Stimulated activated memory B cell treated with anti-CD40 and anti-IgM and Interleukin-4, amounts not matched to agents 10 μg/mL and 1 μg/mL and 100 μg/mL, for 72 hours (primary cell): ENCODE results near the gene CIC.

Experiments
- ATAC-seq: fragments of 150-1000 bp; cut with Tn5 transposase; 2 replicates; pipeline ENCODE4 v1.10.0; 2021
- H3K27ac Mint-ChIP-seq: one replicate; pipeline ENCODE4 v1.8.0; 2022; ENCODE audit warnings: mild to moderate bottlenecking, mixed read lengths
- H3K27me3 Mint-ChIP-seq: one replicate; pipeline ENCODE4 v1.8.0; 2022; ENCODE audit warnings: mixed read lengths
- H3K36me3 Mint-ChIP-seq: one replicate; pipeline ENCODE4 v1.8.0; 2022; ENCODE audit warnings: mixed read lengths
- H3K4me1 Mint-ChIP-seq: one replicate; pipeline ENCODE4 v1.8.0; 2022; ENCODE audit warnings: mixed read lengths
- H3K4me3 Mint-ChIP-seq: one replicate; pipeline ENCODE4 v1.8.0; 2022; ENCODE audit warnings: mild to moderate bottlenecking, moderate library complexity, mixed read lengths
- H3K9me3 Mint-ChIP-seq: one replicate; pipeline ENCODE4 v1.8.0; 2022; ENCODE audit warnings: mixed read lengths

CIC gene

GRCh38 chr19:42315024-42315423, 46.0 kb downstream of the CIC start:
- no peak overlapping the region for H3K27ac Mint-ChIP-seq
- H3K9me3 Mint-ChIP-seq, result no peaks in the 10 kb centered on the region
- no peaks in the 10 kb centered on the region for H3K36me3 Mint-ChIP-seq
- no peak overlapping the region for H3K4me3 Mint-ChIP-seq
- peaks cover 52% of the 10 kb centered on the region for H3K27me3 Mint-ChIP-seq
- H3K4me1 Mint-ChIP-seq, result peaks cover 30% of the 10 kb centered on the region
- no peak for ATAC-seq

DNA sequence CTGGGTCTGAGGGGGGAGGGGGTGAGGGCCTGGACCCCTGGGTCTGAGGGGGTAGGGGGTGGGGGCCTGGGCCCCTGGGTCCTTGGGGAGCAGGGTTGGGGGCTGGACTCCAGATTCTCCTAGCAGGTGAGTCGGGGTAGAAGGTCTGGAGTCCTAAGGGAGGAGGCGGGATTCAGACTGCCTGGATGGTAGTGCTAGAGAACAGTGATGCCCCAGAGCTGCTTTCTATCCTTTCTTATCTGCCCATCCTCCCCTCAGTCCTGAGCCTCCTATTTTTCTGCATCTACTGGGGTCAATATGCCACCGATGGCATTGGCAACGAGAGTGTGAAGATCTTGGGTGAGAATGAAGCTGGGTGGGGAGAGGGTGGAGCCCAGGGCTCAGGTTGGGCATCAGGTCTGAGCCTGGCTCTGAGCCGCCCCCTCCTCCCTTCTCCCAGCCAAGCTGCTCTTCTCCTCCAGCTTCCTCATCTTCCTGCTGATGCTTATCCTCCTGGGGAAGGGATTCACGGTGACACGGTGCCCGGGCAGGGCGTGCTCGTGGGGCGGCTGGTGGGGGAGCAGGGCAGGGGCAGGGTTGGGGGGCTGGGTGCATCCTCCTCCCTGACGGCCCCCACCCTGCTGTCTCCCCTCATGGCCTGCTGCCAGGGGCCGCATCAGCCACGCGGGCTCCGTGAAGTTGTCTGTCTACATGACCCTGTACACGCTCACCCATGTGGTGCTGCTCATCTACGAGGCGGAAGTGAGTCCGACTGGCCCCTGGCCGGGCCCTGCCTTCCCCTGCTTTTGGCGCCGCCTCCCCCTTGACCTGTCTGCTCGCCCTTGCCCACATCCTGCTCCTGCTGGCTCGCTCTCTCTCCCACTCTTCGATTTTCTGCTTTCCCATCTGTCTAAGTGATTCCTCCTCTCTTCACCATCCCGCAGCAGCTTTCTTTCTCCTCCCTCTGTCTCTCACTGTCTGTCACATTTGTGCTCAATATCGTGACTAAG, 47.5 kb downstream of the CIC start:
- peak; percentile 57 for ATAC-seq
- H3K27me3 Mint-ChIP-seq, result peaks cover 41% of the 10 kb centered on the region
- H3K4me3 Mint-ChIP-seq, result peak overlapping the region; percentile 30

GRCh38 chr19:42317535-42317934, 48.5 kb downstream of the CIC start:
- Mint-ChIP-seq H3K4me3 (no peak overlapping the region), H3K36me3 (no peaks in the 10 kb centered on the region), H3K27me3 (peaks cover 31% of the 10 kb centered on the region), H3K4me1 (peaks cover 27% of the 10 kb centered on the region), H3K9me3 (no peaks in the 10 kb centered on the region), H3K27ac (peak overlapping the region; percentile 38)
- ATAC-seq, result no peak

More for the DNA sequence above, 47.5 kb downstream of the CIC start:
- no peaks in the 10 kb centered on the region for H3K36me3 Mint-ChIP-seq
- no peaks in the 10 kb centered on the region for H3K9me3 Mint-ChIP-seq
- peak overlapping the region; percentile 38 for H3K27ac Mint-ChIP-seq
- peaks cover 30% of the 10 kb centered on the region for H3K4me1 Mint-ChIP-seq

GRCh38 chr19:42322305-42322704, 53.3 kb downstream of the CIC start:
- H3K4me3 Mint-ChIP-seq, result no peak overlapping the region

DNA sequence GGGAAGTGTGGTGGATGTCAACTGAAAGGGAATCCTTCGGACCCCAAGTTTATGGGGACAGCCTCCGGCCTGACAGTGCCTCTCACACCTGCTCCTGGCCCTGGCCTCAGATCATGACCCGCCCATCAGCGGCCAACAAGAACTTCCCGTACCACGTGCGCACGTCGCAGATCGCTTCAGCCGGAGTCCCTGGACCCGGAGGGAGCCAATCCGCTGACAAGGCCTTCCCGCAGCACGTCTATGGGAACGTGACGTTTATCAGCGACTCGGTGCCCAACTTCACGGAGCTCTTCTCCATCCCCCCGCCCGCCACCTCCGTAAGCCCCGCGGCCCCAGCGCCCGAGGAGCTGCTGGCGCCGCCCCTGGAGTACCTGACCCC, 54.4 kb downstream of the CIC start:
- Mint-ChIP-seq H3K9me3 (no peaks in the 10 kb centered on the region), H3K27me3 (peaks cover 8% of the 10 kb centered on the region), H3K4me3 (no peak overlapping the region), H3K27ac (no peak overlapping the region), H3K4me1 (peaks cover 26% of the 10 kb centered on the region), H3K36me3 (no peaks in the 10 kb centered on the region)
- no peak for ATAC-seq

More at GRCh38 chr19:42322305-42322704, 53.3 kb downstream of the CIC start:
- no peak overlapping the region for H3K27ac Mint-ChIP-seq
- no peak for ATAC-seq
- peaks cover 8% of the 10 kb centered on the region for H3K27me3 Mint-ChIP-seq
- H3K9me3 Mint-ChIP-seq, result no peaks in the 10 kb centered on the region
- H3K36me3 Mint-ChIP-seq, result no peaks in the 10 kb centered on the region
- H3K4me1 Mint-ChIP-seq, result peaks cover 19% of the 10 kb centered on the region

- H3K27ac Mint-ChIP-seq, result peak overlapping the region; percentile 78
- H3K9me3 Mint-ChIP-seq, result no peaks in the 10 kb centered on the region
- peaks cover 32% of the 10 kb centered on the region for H3K4me1 Mint-ChIP-seq
- H3K4me3 Mint-ChIP-seq, result no peak overlapping the region
- H3K27me3 Mint-ChIP-seq, result peaks cover 8% of the 10 kb centered on the region
- H3K36me3 Mint-ChIP-seq, result no peaks in the 10 kb centered on the region
- no peak for ATAC-seq
Measured at GRCh38 chr19:42323852-42324654, 55.0 kb downstream of the CIC start.

- peaks cover 36% of the 10 kb centered on the region for H3K4me1 Mint-ChIP-seq
- peaks cover 8% of the 10 kb centered on the region for H3K27me3 Mint-ChIP-seq
- H3K9me3 Mint-ChIP-seq, result no peaks in the 10 kb centered on the region
- H3K36me3 Mint-ChIP-seq, result no peaks in the 10 kb centered on the region
- H3K27ac Mint-ChIP-seq, result peak overlapping the region; percentile 78
- ATAC-seq, result no peak
- H3K4me3 Mint-ChIP-seq, result peak overlapping the region; percentile 94
Measured at GRCh38 chr19:42324655-42325307, 55.7 kb downstream of the CIC start.

DNA sequence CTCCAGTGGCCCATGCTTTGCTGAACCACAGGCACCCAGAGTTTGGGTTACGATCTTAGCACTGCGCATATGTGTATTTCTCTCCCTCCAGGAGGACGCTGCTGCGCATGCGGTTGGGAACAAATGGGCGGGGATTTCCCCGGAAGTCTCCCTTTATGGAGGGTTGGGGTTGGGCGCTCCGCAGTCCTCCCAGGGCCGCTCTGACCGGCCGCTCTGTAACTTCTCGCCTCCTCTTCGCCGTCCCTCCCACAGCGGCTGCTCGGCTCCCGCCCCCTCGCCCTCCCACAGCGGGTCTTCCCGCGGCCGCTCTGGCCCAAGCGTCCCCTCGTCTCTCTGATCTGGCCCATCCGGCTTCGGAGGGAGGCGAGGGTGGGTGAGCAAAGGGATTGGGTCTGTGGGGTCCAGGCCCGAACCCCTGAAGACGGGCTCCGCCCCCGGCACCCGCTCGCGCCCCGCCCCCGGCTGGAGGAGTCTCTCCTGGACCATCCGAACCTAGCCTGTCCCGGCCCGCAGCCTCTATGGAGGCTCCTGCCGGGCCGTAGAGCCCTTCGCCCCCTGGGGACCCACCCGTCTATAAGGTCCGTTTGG, 56.4 kb downstream of the CIC start, which contains the start of gene MEGF8:
TSS of gene MEGF8 (plus strand) at position 328 of the 588 bp plus-strand sequence. CDS start 609 bp downstream, outside the sequence.
- Mint-ChIP-seq H3K4me3 (peak within 1 kb of the TSS; percentile 94), H3K27me3 (peaks cover 8% of the 10 kb centered on the region), H3K27ac (peak within 1 kb of the TSS; percentile 78), H3K9me3 (no peaks in the 10 kb centered on the region), H3K4me1 (peaks cover 39% of the 10 kb centered on the region), H3K36me3 (no peaks in the 10 kb centered on the region)
- peak; percentile 97 for ATAC-seq

- peak overlapping the region; percentile 94 for H3K4me3 Mint-ChIP-seq
- peak overlapping the region; percentile 78 for H3K27ac Mint-ChIP-seq
- ATAC-seq, result peak; percentile 21
- no peaks in the 10 kb centered on the region for H3K36me3 Mint-ChIP-seq
- peaks cover 42% of the 10 kb centered on the region for H3K4me1 Mint-ChIP-seq
- peaks cover 8% of the 10 kb centered on the region for H3K27me3 Mint-ChIP-seq
- no peaks in the 10 kb centered on the region for H3K9me3 Mint-ChIP-seq
Measured at GRCh38 chr19:42325896-42326771, 57.1 kb downstream of the CIC start.

GRCh38 chr19:42326969-42327368, 57.9 kb downstream of the CIC start:
- Mint-ChIP-seq H3K4me3 (peak overlapping the region; percentile 94), H3K27ac (peak overlapping the region; percentile 78)
- ATAC-seq, result no peak

GRCh38 chr19:42327381-42327780, 58.3 kb downstream of the CIC start:
- no peak for ATAC-seq
- Mint-ChIP-seq H3K27me3 (peaks cover 8% of the 10 kb centered on the region), H3K27ac (no peak overlapping the region), H3K9me3 (no peaks in the 10 kb centered on the region), H3K4me3 (no peak overlapping the region), H3K4me1 (peaks cover 42% of the 10 kb centered on the region), H3K36me3 (no peaks in the 10 kb centered on the region)

More at GRCh38 chr19:42326969-42327368, 57.9 kb downstream of the CIC start:
- peaks cover 8% of the 10 kb centered on the region for H3K27me3 Mint-ChIP-seq
- no peaks in the 10 kb centered on the region for H3K9me3 Mint-ChIP-seq
- no peaks in the 10 kb centered on the region for H3K36me3 Mint-ChIP-seq
- H3K4me1 Mint-ChIP-seq, result peaks cover 42% of the 10 kb centered on the region

DNA sequence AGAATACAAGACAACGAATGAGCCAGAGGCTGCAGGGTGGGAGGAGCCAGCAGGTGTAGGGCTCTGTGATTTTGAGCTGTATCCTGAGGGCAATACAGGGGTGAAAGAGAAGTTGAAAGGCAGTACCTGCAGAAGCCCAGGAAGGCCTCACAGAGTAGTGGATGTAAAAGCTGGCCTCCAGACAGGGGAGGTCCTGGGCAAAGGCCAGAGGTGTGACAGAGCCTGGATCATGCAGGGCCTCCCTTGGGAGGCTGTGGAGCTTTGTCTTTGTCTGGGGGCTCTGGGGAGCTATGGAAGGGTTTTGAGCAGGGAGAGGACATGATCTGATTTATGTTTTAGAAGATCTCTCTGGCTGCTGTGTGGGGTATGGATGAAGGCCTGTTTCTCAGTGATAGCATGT, 59.1 kb downstream of the CIC start:
- H3K27me3 Mint-ChIP-seq, result peaks cover 8% of the 10 kb centered on the region
- no peak overlapping the region for H3K27ac Mint-ChIP-seq
- H3K4me3 Mint-ChIP-seq, result no peak overlapping the region
- no peaks in the 10 kb centered on the region for H3K9me3 Mint-ChIP-seq
- H3K36me3 Mint-ChIP-seq, result no peaks in the 10 kb centered on the region
- H3K4me1 Mint-ChIP-seq, result peaks cover 42% of the 10 kb centered on the region
- no peak for ATAC-seq

GRCh38 chr19:42328854-42329253, 59.8 kb downstream of the CIC start:
- Mint-ChIP-seq H3K27ac (no peak overlapping the region), H3K36me3 (no peaks in the 10 kb centered on the region), H3K4me3 (no peak overlapping the region)

GRCh38 chr19:42330241-42330711, 61.2 kb downstream of the CIC start:
- Mint-ChIP-seq H3K36me3 (no peaks in the 10 kb centered on the region), H3K9me3 (no peaks in the 10 kb centered on the region), H3K27me3 (no peaks in the 10 kb centered on the region), H3K4me3 (no peak overlapping the region), H3K27ac (no peak overlapping the region), H3K4me1 (peaks cover 36% of the 10 kb centered on the region)
- ATAC-seq, result no peak

More at GRCh38 chr19:42328854-42329253, 59.8 kb downstream of the CIC start:
- no peak for ATAC-seq
- no peaks in the 10 kb centered on the region for H3K9me3 Mint-ChIP-seq
- peaks cover 8% of the 10 kb centered on the region for H3K27me3 Mint-ChIP-seq
- H3K4me1 Mint-ChIP-seq, result peaks cover 42% of the 10 kb centered on the region
